AG04449 (cell line): ENCODE results near the gene VRK1.

Source experiments
- CTCF ChIA-PET: fragments of 350-600 bp; formaldehyde crosslinking; extraction: SDS; loops from one replicate; lab custom pipeline; 2021; ENCODE audit warnings: antibody characterized with exemption; lab: Yijun Ruan, JAX
- POLR2A ChIA-PET: fragments of 400-600, 350-600 bp; formaldehyde crosslinking; extraction: SDS; loops from one replicate; lab custom pipeline; 2020; ENCODE audit warnings: antibody characterized with exemption, inconsistent platforms; lab: Yijun Ruan, JAX
- DNase-seq: peaks from one replicate; pipeline ENCODE4 v3.0.0-alpha.2; 2010; ENCODE audit warnings: low read depth, low spot score
- H3K4me3 ChIP-seq: 2 replicates; pipeline ENCODE4 v1.5.1; 2011; ENCODE audit warnings: low read depth, mild to moderate bottlenecking, control low read depth, low read length
- TF ChIP-seq, protein P1 (sequence below): IDR thresholded peaks from one replicate; pipeline ENCODE4 v1.5.1; 2011; ENCODE audit warnings: mild to moderate bottlenecking, moderate library complexity, low read length, control low read depth, inconsistent platforms; ENCODE audit not compliant: insufficient read depth; ENCODE audit errors: missing control alignments

VRK1 gene

DNA sequence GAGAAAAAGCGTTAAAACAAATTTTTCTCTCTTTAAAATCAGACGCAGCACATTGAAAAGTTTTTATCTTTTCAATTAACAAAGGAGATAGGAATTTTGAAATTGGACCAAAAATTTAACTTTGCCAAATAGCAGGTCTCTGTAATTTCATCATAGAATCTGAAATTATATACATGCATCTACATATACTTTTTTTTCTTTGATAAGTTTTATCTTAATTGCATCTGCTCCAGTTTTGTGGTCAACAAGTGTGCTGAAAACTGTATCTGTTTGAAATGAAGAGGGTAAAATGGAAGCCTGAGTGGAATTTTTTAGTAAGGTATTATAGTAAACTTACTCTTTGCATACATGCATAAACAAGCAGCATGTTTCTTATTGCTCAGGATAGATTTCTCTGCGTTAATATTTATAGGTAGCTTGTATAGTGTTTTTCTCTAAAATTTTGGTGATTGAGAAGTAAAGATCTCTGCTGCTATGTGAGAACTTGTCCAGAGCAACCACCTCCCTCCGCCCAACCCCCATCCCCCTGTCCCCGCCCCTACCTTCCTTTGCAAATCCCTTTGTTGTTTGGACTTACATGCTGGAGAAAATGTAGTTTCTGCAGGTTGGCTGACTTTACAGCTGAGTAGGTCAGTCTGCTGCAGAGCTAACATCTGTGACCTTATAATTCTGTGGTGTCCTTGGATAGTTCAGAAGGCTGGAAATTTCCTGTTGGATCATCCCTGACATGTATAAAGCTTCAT lies 64.6 kb downstream of the VRK1 start:
- TF ChIP-seq, protein P1, sequence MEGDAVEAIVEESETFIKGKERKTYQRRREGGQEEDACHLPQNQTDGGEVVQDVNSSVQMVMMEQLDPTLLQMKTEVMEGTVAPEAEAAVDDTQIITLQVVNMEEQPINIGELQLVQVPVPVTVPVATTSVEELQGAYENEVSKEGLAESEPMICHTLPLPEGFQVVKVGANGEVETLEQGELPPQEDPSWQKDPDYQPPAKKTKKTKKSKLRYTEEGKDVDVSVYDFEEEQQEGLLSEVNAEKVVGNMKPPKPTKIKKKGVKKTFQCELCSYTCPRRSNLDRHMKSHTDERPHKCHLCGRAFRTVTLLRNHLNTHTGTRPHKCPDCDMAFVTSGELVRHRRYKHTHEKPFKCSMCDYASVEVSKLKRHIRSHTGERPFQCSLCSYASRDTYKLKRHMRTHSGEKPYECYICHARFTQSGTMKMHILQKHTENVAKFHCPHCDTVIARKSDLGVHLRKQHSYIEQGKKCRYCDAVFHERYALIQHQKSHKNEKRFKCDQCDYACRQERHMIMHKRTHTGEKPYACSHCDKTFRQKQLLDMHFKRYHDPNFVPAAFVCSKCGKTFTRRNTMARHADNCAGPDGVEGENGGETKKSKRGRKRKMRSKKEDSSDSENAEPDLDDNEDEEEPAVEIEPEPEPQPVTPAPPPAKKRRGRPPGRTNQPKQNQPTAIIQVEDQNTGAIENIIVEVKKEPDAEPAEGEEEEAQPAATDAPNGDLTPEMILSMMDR, result no peak
- CTCF ChIA-PET, result interaction anchor here (2.7 kb wide), 1 partner anchor 9 kb away, joined by 20 read pairs; no protein-coding TSS in a partner anchor
- POLR2A ChIA-PET, result no interaction called here
- no peak overlapping the region for H3K4me3 ChIP-seq
- DNase-seq, result no peak

GRCh38 chr14:96863327-96863985 lies 66.3 kb downstream of the VRK1 start:
- no peak for DNase-seq
- ChIA-PET POLR2A (no interaction called here), CTCF (interaction anchor here (2.7 kb wide), 1 partner anchor 11 kb away, joined by 20 read pairs; no protein-coding TSS in a partner anchor)
- no peak overlapping the region for H3K4me3 ChIP-seq
- TF ChIP-seq, protein P1, result no peak

GRCh38 chr14:96863986-96864330 lies 66.8 kb downstream of the VRK1 start:
- CTCF ChIA-PET, result interaction anchor here (4.7 kb wide), 1 partner anchor 11 kb away, joined by 25 read pairs; no protein-coding TSS in a partner anchor
- no peak overlapping the region for H3K4me3 ChIP-seq
- POLR2A ChIA-PET, result no interaction called here
- TF ChIP-seq, protein P1, result no peak
- DNase-seq, result no peak

DNA sequence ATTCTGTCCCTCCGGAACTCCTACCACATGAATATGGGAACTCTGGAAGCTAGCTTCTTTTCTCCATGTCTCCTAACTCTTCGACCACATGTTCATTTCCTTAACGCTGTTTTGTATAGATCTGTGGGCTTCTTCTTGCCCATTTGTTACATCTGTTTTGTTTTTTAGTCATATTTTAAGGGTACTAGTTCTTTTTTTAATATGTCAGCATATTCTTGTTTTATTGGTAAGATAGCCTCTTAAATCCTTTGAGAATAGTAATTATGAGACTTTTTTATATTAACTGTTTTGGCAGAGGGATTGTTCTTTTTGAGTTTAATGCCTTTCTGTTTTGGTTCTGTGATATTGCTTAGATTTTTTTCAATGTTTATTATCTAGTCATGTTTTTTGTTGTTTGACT lies 70.5 kb downstream of the VRK1 start:
- DNase-seq, result no peak
- ChIA-PET CTCF (interaction anchor here (1.0 to 4.7 kb wide), 3 partner anchors 12 to 302 kb away, joined by 3 to 25 read pairs (median 3); no protein-coding TSS in a partner anchor), POLR2A (no interaction called here)
- TF ChIP-seq, protein P1, result no peak
- no peak overlapping the region for H3K4me3 ChIP-seq

- DNase-seq, result no peak
- H3K4me3 ChIP-seq, result no peak overlapping the region
- TF ChIP-seq, protein P1, result no peak
- POLR2A ChIA-PET, result no interaction called here
- CTCF ChIA-PET, result interaction anchor here (0.7 to 2.7 kb wide), 2 partner anchors 21 to 31 kb away, joined by 3 to 10 read pairs; no protein-coding TSS in a partner anchor
These were observed 76.9 kb downstream of the VRK1 start for GRCh38 chr14:96874127-96874526.

DNA sequence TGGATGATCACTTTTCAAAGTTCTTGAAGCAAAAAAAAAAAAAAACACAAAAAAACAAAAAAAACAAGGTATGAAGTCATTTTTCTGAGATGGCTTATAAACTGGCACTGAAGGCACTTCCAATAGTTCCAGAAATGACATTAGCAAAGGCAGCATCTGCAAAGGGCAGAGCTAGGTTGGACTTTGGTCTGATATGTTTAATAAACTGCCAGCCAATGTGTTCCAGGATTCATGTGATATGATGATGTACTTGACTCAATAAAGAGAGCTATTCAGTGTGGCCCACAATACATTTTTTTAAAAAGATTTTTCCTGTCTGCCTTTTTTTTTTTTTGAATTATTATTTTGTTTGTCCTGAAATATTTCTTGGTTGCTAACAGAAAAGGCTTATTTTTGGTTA lies 79.6 kb downstream of the VRK1 start:
- no peak overlapping the region for H3K4me3 ChIP-seq
- TF ChIP-seq, protein P1, result no peak
- CTCF ChIA-PET, result interaction anchor here (1.3 kb wide), 1 partner anchor 24 kb away, joined by 6 read pairs; no protein-coding TSS in a partner anchor
- POLR2A ChIA-PET, result no interaction called here
- DNase-seq, result no peak
